Hepatocyte (in vitro differentiated cells): ENCODE measurements around the gene PPP1CA. TPM values are rescaled to one million over a fixed set of nuclear protein-coding genes. Genes with fewer than 3 reads are reported as not detected.
A peak's percentile ranks its signal among the peaks of the same experiment; 100 is the strongest.
"Not testable (repeated sequence)": the region's sequence is repeated elsewhere in the genome, so short reads cannot be mapped to it uniquely, and the experiment has no call there.

Source experiments
- DNase-seq: peaks from one replicate; pipeline ENCODE4 v3.0.0-alpha.2; 2016; ENCODE audit warnings: low spot score
- H2AFZ ChIP-seq: fragments of 200-600 bp; sonication (generic); 2 replicates; pipeline ENCODE4 v1.6.0; 2016; ENCODE audit warnings: antibody characterized with exemption, mild to moderate bottlenecking
- H3K27ac ChIP-seq: fragments of 200-600 bp; sonication (generic); 2 replicates; pipeline ENCODE4 v1.5.1; 2016; ENCODE audit warnings: mild to moderate bottlenecking
- H3K27me3 ChIP-seq: fragments of 200-600 bp; sonication (generic); 2 replicates; pipeline ENCODE4 v1.6.1; 2016
- H3K36me3 ChIP-seq: fragments of 200-600 bp; sonication (generic); replicated peaks from 2 replicates; pipeline ENCODE4 v1.5.1; 2016; ENCODE audit warnings: low read depth; ENCODE audit not compliant: insufficient read depth
- H3K4me1 ChIP-seq: fragments of 200-600 bp; sonication (generic); 2 replicates; pipeline ENCODE4 v1.5.1; 2016; ENCODE audit warnings: mild to moderate bottlenecking, moderate library complexity; ENCODE audit not compliant: insufficient read depth
- H3K4me2 ChIP-seq: fragments of 200-600 bp; sonication (generic); 2 replicates; pipeline ENCODE4 v1.6.0; 2016
- H3K4me3 ChIP-seq: fragments of 200-600 bp; sonication (generic); 2 replicates; pipeline ENCODE4 v1.5.1; 2016; ENCODE audit warnings: mild to moderate bottlenecking
- H3K79me2 ChIP-seq: fragments of 200-600 bp; sonication (generic); 2 replicates; pipeline ENCODE4 v1.6.0; 2017; ENCODE audit warnings: mild to moderate bottlenecking
- H3K9me2 ChIP-seq: fragments of 200-600 bp; sonication (generic); replicated peaks from 2 replicates; pipeline ENCODE4 v1.6.0; 2017; ENCODE audit warnings: mild to moderate bottlenecking; ENCODE audit not compliant: insufficient read depth
- H3K9me3 ChIP-seq: fragments of 200-600 bp; sonication (generic); 2 replicates; pipeline ENCODE4 v1.5.1; 2016; ENCODE audit warnings: low read depth, mild to moderate bottlenecking
- H4K20me1 ChIP-seq: fragments of 200-600 bp; sonication (generic); 2 replicates; pipeline ENCODE4 v1.6.0; 2016; ENCODE audit warnings: mild to moderate bottlenecking; ENCODE audit not compliant: insufficient read depth, poor library complexity, severe bottlenecking
- CTCF ChIP-seq: fragments of 200-600 bp; sonication (generic); IDR thresholded peaks from 2 replicates; pipeline ENCODE4 v1.5.1; 2016; ENCODE audit warnings: antibody characterized with exemption, mild to moderate bottlenecking; ENCODE audit not compliant: poor library complexity
- EZH2 ChIP-seq: fragments of 200-600 bp; sonication (generic); IDR thresholded peaks from 2 replicates; pipeline ENCODE4 v1.6.1; 2016; ENCODE audit warnings: antibody characterized with exemption, mild to moderate bottlenecking, borderline replicate concordance
- EZH2phosphoT487 ChIP-seq: fragments of 200-600 bp; sonication (generic); IDR thresholded peaks from one replicate; pipeline ENCODE4 v1.6.1; 2018; ENCODE audit warnings: antibody characterized with exemption, mild to moderate bottlenecking, low read depth, moderate library complexity; ENCODE audit not compliant: unreplicated experiment, severe bottlenecking
- WGBS: methylation state at CpG from one replicate; pipeline ENCODE4 v1.1.6; 2016; ENCODE audit warnings: low lambda C conversion rate; ENCODE audit errors: missing lambda C conversion rate; 5-methylcytosine and 5-hydroxymethylcytosine counted together
- polyA plus RNA-seq: library from polyadenylated mRNA; unstranded; fragments of >200 nt; fragmentation: Nextera tagmentation; extraction: Ambion mirVana; gene quantifications from 2 replicates; pipeline ENCODE4 v1.2.1, GENCODE V29; 2016
- total RNA-seq: library from RNA; depleted of rRNA; stranded (reverse); fragments of >200 nt; gene quantifications from 2 replicates; pipeline ENCODE4 v1.2.3, GENCODE V29; 2014

Gene PPP1CA
- total and polyA plus RNA-seq, 2 experiments from 2014 or later, result 146 to 242 TPM

GRCh38 chr11:67429038-67429668 lies 27.5 kb upstream of the PPP1CA start:
- peak overlapping the region; percentile 96 for H3K4me2 ChIP-seq
- H4K20me1 ChIP-seq, result no peaks in the 10 kb centered on the region
- DNase-seq, result no peak
- 71% methylated on average over 9 of the region's 12 CpGs for WGBS
- peaks cover 10% of the 10 kb centered on the region for H3K4me1 ChIP-seq
- H3K27me3 ChIP-seq, result no peaks in the 10 kb centered on the region
- H2AFZ ChIP-seq, result peak overlapping the region; percentile 57
- H3K27ac ChIP-seq, result peak overlapping the region; percentile 84
- TF ChIP-seq EZH2phosphoT487 (no peak), EZH2 (no peak), CTCF (no peak)
- H3K79me2 ChIP-seq, result peaks cover 24% of the 10 kb centered on the region
- H3K36me3 ChIP-seq, result no peaks in the 10 kb centered on the region
- no peaks in the 10 kb centered on the region for H3K9me2 ChIP-seq
- no peaks in the 10 kb centered on the region for H3K9me3 ChIP-seq
- peak overlapping the region; percentile 86 for H3K4me3 ChIP-seq

- Histone ChIP-seq H3K79me2 (peaks cover 24% of the 10 kb centered on the region), H3K4me3 (peak within 1 kb of the TSS; percentile 86), H3K4me2 (peak within 1 kb of the TSS; percentile 96), H3K36me3 (no peaks in the 10 kb centered on the region), H2AFZ (peak within 1 kb of the TSS; percentile 57), H3K4me1 (peaks cover 10% of the 10 kb centered on the region), H3K9me2 (no peaks in the 10 kb centered on the region), H3K9me3 (no peaks in the 10 kb centered on the region), H3K27ac (peak within 1 kb of the TSS; percentile 84), H4K20me1 (no peaks in the 10 kb centered on the region), H3K27me3 (no peaks in the 10 kb centered on the region)
- 3% methylated on average over 68 of the region's 68 CpGs for WGBS
- peak; percentile 98 for DNase-seq
- no peak for TF ChIP-seq EZH2
- no peak for TF ChIP-seq EZH2phosphoT487
- TF ChIP-seq CTCF, result no peak
Measured at GRCh38 chr11:67428052-67429001, 26.7 kb upstream of the PPP1CA start, which contains the start of gene RPS6KB2. TSS of gene RPS6KB2 (plus strand) at chr11:67428494. CDS start at chr11:67428546, 52 bp downstream.

- H3K4me1 ChIP-seq, DNase-seq, H3K36me3 ChIP-seq, H3K9me3 ChIP-seq, H3K27me3 ChIP-seq, H3K9me2 ChIP-seq, H4K20me1 ChIP-seq: not testable (repeated sequence)
- Histone ChIP-seq H3K4me3 (peak overlapping the region; percentile 60), H3K27ac (peak overlapping the region; percentile 79), H2AFZ (peak overlapping the region; percentile 36), H3K79me2 (peaks cover 24% of the 10 kb centered on the region), H3K4me2 (peak overlapping the region; percentile 79)
- 86% methylated on average over 19 of the region's 19 CpGs for WGBS
Measured at GRCh38 chr11:67427364-67427859, 25.8 kb upstream of the PPP1CA start.
